HG02588 (cell line): ENCODE results near the gene TMC7.

Experiments used
- ATAC-seq: cut with Tn5 transposase; IDR thresholded peaks from one replicate; pipeline ENCODE4 v1.9.1; 2021; ENCODE audit warnings: mild to moderate bottlenecking, moderate library complexity; ENCODE audit not compliant: unreplicated experiment

TMC7 gene

GRCh38 chr16:19110537-19111360, 127.0 kb downstream of the TMC7 start:
- no peak for ATAC-seq

- no peak for ATAC-seq
These were observed 128.3 kb downstream of the TMC7 start for GRCh38 chr16:19112099-19112407.
